SK-N-MC (cell line): Measurements from ENCODE around the gene RAB11FIP5.

Source experiments
- DNase-seq: peaks from one replicate; pipeline ENCODE4 v3.0.0-alpha.2; 2011; ENCODE audit warnings: low read depth, low spot score
- H3K27ac ChIP-seq: fragments of 200-600 bp; sonication (generic); 2 replicates; pipeline ENCODE4 v1.5.1; 2016; ENCODE audit warnings: mixed run types
- H3K36me3 ChIP-seq: fragments of 200-600 bp; sonication (generic); 2 replicates; pipeline ENCODE4 v1.6.1; 2017; ENCODE audit warnings: antibody characterized with exemption, low read length, mixed read lengths; ENCODE audit not compliant: insufficient read depth
- H3K4me3 ChIP-seq: fragments of 200-600 bp; sonication (generic); 2 replicates; pipeline ENCODE4 v1.5.1; 2016
- H3K9ac ChIP-seq: fragments of 200-600 bp; sonication (generic); 2 replicates; pipeline ENCODE4 v1.8.0; 2017; ENCODE audit warnings: mixed run types, mixed read lengths; ENCODE audit not compliant: insufficient read length
- H3K9me3 ChIP-seq: fragments of 200-600 bp; sonication (generic); 2 replicates; pipeline ENCODE4 v1.6.1; 2017; ENCODE audit warnings: low read depth, mild to moderate bottlenecking, antibody characterized with exemption, low read length, moderate library complexity, mixed read lengths
- EZH2 ChIP-seq: fragments of 200-600 bp; sonication (generic); IDR thresholded peaks from one replicate; pipeline ENCODE4 v1.6.1; 2017; ENCODE audit warnings: antibody characterized with exemption
- FOXP2 ChIP-seq: optimal IDR thresholded peaks from 2 replicates; pipeline ENCODE3; 2011; ENCODE audit warnings: mild to moderate bottlenecking, moderate library complexity; ENCODE audit not compliant: insufficient read depth; ENCODE audit errors: extremely low read length, control extremely low read depth
- POLR2AphosphoS5 ChIP-seq: IDR thresholded peaks from 2 replicates; pipeline ENCODE4 v1.6.1; 2012; ENCODE audit warnings: mild to moderate bottlenecking, low read depth, low read length, borderline replicate concordance

The RAB11FIP5 gene

DNA sequence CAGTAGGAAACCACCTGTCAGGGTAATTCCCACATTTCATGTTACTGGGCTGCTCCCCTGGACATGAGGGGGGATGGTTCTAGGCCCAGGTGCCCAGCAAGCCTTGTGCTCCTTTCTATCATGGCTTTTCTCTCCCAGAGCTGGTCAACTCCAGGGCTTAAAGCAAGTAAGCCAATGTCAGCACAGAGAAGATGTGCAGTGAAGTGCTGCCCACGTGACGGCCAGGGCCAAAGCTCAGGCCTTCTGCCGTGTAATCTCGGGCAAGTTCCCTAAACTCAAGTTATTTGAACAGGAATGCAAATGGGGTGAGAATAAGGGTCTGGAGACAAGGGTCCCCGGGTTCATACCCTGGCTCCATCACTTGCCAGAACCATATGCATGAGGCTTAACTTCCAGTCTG, 57.8 kb downstream of the RAB11FIP5 start:
- no peak overlapping the region for H3K4me3 ChIP-seq
- no peak overlapping the region for H3K27ac ChIP-seq
- TF ChIP-seq EZH2: no peak
- TF ChIP-seq FOXP2: no peak
- no peak for TF ChIP-seq POLR2AphosphoS5
- no peak overlapping the region for H3K9ac ChIP-seq
- DNase-seq: no peak
- H3K36me3 ChIP-seq: peaks cover 23% of the 10 kb centered on the region
- no peaks in the 10 kb centered on the region for H3K9me3 ChIP-seq

DNA sequence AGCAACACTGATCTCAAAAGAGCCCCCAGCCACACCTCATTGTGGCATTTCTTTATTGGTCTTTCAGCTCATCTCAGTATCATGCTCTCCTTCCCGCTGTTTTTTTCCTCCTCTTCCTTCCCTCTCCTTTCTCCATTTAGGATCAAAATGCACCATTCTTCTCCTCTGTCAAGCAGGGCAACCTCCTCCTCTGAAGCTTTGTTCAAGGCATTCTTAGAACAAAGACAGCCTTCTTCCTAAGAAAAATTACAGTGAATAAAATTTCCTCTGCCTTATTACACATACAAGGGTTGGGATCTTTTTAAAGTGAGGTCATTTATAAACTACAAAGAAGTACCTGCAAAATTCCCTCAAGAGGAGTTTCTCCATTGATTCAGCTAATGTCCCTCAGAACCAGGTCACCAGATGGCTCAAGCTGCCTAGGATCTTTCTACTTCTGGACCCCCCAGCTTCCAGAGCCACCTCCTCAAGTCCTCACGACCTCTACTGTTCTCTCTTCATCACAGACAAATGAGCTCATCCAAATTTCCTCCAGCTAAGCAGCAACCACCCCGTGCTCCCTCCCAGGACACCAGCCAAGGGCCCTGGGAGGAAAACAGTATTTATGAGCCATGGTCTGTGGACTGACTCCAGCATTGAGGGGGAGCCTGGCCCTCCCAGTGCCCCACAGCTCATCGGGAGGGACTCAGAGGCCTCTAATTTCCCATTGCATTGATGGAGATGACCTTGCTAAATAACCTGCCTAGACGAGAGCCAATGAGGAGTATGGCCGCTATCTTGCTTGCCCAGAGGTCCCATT, 59.2 kb downstream of the RAB11FIP5 start:
- no peak for DNase-seq
- no peaks in the 10 kb centered on the region for H3K9me3 ChIP-seq
- H3K4me3 ChIP-seq: no peak overlapping the region
- TF ChIP-seq EZH2: no peak
- TF ChIP-seq POLR2AphosphoS5: no peak
- no peak for TF ChIP-seq FOXP2
- H3K9ac ChIP-seq: no peak overlapping the region
- no peak overlapping the region for H3K27ac ChIP-seq
- H3K36me3 ChIP-seq: peaks cover 23% of the 10 kb centered on the region

DNA sequence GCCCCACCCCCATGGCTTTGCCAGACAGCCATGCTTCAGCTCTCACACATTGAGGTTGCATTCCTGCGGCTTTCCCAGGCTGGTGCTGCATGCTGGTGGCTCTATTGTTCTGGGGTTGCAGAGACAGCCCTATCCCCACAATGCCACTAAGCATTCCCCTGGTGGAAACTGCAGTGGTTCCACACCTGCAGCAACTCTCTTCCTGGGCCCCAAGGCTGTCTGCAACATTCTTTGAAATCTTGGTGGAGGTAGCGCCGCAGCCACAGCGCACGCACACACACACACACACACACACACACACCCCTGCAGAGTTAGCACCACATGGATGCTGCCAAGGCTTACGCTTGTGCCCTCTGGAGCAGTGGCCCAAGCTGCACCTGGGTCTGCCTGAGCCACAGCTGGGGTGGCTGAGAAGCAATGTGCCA, 62.6 kb downstream of the RAB11FIP5 start:
- no peak overlapping the region for H3K27ac ChIP-seq
- no peak for TF ChIP-seq POLR2AphosphoS5
- no peak for TF ChIP-seq EZH2
- TF ChIP-seq FOXP2: no peak
- H3K4me3 ChIP-seq: no peak overlapping the region
- DNase-seq: no peak
- no peaks in the 10 kb centered on the region for H3K36me3 ChIP-seq
- H3K9me3 ChIP-seq: no peaks in the 10 kb centered on the region
- H3K9ac ChIP-seq: no peak overlapping the region

DNA sequence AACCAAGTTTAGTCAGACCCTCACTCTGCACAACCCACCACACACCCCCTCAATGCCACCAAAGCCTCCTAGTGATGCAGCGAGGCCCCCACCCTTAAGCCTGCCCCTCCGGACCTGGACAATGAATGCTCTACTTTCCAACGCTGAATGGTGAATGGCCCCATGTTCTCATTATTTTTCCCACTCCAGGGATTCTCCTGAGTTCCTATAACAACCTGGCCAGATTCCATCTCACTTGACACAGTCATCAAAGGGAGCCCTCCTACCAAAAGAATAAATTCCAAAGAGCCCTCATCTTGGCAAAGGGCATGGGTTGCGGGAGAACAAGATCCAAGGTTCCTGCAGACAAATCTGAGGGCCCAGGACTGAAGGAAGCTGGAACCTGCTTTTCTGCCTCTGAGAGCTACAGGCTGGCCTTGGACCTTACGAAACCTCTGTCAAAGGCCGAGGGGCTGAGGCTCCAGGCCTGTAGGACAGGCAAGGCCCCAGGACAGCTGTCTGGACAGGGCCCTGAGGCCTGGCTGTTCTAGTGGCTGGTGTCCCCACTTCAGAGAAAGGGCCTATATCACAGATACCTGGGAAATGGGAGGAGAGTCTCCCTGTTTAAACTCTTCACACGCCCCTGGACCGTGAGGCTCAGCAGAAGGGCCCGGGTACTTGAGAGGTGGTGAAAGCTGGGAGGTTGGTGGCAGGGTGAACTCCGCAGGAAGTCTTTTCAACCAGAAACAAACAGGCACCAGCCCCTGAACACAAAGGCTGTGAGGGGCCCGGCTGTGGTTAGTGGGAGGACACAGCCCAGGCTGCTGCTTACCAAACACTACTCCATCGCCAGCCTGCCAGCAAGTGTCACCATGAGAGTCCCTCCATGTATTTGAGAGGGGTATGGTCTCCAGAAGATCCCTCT, 68.6 kb downstream of the RAB11FIP5 start:
- no peak for TF ChIP-seq FOXP2
- TF ChIP-seq POLR2AphosphoS5: no peak
- TF ChIP-seq EZH2: no peak
- no peak overlapping the region for H3K4me3 ChIP-seq
- H3K9ac ChIP-seq: no peak overlapping the region

DNA sequence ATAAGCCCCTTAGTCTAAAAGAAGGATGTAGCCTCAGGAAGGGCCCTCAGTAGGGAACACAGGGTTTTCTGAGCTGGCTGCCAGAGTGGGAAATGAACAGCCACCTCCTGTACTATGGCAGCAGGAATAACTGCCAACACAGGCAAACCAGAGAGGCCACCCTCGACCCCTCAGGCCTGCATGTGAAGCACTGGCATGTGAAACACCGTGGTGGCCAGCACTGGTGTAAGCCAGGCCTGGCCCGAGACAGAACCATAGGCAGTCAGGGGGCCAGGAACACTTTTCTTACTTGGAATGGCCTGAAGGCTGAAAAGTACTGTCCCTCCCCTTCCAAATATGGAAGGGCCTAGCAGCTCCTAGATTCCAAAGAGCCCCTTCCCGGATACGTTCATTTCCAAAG, 69.5 kb downstream of the RAB11FIP5 start:
- no peak overlapping the region for H3K27ac ChIP-seq

More for the DNA sequence above, 68.6 kb downstream of the RAB11FIP5 start:
- Histone ChIP-seq H3K36me3 (no peaks in the 10 kb centered on the region), H3K9me3 (no peaks in the 10 kb centered on the region), H3K27ac (no peak overlapping the region)
- DNase-seq: no peak

DNA sequence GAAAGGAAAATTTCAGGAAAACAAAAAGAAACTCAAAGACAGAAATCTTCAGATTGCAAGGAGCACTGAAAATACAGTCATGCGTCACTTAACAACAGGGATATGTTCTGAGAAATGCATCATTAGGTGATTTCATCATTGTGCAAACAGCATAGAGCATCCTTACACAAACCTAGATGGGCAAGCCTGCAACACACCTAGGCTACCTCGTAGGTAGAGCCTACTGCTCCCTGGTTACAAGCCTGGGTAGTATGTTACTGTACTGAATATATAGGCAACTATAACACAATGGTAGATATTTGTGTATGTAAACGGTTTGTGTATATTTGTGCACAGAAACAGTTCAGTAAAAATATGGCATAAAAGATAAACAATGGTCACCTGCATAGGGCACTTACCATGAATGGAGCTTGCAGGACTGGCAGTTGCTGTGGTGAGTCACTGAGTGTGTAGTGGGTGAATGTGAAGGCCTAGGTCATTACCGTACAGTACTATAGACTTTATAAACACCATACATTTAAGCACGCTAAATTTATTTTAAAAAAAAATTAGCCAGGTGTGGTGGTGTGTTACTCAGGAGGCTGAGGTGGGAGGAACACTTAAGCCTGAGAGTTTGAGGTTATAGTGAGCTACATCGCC, 74.7 kb downstream of the RAB11FIP5 start:
- Histone ChIP-seq H3K36me3 (no peaks in the 10 kb centered on the region), H3K9ac (no peak overlapping the region), H3K9me3 (no peaks in the 10 kb centered on the region), H3K27ac (no peak overlapping the region), H3K4me3 (no peak overlapping the region)
- no peak for DNase-seq
- TF ChIP-seq EZH2: no peak
- TF ChIP-seq FOXP2: no peak
- TF ChIP-seq POLR2AphosphoS5: no peak

More for the DNA sequence above, 69.5 kb downstream of the RAB11FIP5 start:
- Histone ChIP-seq H3K9ac (no peak overlapping the region), H3K36me3 (no peaks in the 10 kb centered on the region), H3K4me3 (no peak overlapping the region), H3K9me3 (no peaks in the 10 kb centered on the region)
- DNase-seq: no peak
- TF ChIP-seq FOXP2: no peak
- no peak for TF ChIP-seq EZH2
- no peak for TF ChIP-seq POLR2AphosphoS5

DNA sequence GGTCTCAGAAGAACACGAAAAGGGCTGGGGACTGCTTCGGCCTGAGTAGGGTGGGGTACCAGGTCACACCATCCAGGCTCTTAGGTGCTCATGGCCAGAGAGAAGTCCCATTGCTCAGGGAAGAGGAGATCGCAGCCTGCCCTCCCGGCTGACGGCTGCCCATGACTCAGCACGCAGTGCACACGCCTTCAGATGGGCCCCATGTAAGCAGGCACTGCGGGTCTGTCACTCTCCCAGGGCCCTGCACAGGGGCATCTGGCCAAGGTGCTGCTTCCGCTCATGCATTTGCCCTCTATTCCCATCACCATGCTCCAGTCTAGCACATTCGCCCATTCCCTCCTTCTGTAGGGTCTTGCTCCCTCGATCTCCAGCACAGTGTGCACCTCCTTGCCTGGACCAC, 76.0 kb downstream of the RAB11FIP5 start:
- Histone ChIP-seq H3K36me3 (no peaks in the 10 kb centered on the region), H3K4me3 (no peak overlapping the region), H3K27ac (no peak overlapping the region), H3K9ac (no peak overlapping the region), H3K9me3 (no peaks in the 10 kb centered on the region)
- DNase-seq: no peak
- TF ChIP-seq FOXP2: no peak
- TF ChIP-seq EZH2: no peak
- TF ChIP-seq POLR2AphosphoS5: no peak
